ENCODE results near the gene CELF2.

The CELF2 gene

DNA sequence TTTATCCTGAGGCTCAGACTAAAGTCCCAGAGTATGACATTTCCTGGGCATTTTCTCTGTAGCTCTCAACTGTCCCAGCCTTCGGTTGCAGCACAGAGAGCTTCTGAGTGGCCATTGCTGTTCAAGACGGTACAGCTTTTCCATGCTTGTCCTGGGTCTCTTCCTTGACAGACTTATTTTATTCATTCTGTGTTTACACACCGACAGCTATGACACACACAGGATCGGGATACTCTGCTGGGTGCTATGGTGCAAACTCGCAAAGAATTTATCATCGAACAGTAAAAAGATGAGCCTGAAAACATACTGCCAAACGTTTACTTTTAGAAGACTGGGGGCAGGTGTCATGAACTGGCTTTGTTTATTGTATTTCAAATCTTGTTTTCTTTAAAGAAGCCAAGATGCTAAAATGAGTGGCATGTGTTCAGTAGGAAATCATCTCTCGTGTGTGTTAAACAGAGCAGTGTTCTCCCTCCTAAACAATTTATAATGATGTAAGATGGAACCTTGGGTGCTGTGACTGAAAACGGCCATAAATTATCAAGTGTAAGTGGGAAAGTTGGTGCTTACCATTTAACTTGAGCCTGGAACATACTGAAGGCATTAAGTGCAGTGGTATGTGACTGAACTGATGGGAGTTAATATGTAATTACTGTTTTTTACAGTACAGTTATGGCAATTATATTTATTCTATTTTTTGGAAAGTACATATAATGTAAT lies 120.8 kb downstream of the CELF2 start:
- DNase-seq, result no peak

DNA sequence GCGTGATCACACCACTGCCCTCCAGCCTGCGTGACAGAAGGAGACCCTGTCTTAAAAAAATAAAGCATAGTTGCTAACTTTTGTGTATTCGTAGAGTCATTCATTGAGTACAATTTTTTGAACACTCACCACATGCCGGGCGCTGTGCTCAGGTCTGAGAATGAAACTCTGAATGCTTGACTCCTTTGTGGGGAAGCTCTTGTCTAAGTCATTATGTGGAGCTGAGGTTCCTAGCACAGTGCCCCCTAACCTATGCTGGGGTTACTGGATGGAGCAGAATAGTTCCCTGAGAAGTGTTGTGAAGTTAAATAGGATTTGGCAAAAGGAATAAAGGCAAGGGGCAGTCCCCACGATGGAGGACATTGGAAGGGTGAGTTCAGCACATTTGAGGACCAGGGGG lies 123.3 kb downstream of the CELF2 start:
- DNase-seq, result no peak

GRCh38 chr10:11141571-11142091 lies 124.0 kb downstream of the CELF2 start:
- no peak for DNase-seq

DNA sequence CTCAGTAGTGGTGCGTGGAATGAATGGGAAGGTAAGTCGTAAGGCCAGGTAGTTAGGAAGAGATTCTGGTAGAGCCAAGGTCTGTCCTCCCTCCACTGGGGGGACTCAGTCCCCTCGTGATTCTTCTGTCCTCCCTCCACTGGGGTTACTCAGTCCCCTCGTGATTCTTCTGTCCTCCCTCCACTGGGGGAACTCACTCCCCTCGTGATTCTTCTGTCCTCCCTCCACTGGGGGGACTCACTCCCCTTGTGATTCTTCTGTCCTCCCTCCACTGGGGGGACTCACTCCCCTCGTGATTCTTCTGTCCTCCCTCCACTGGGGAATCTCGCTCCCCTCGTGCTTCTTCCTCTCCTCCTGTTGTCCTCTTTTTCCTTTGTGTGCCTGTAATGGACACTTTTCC lies 125.1 kb downstream of the CELF2 start:
- no peak for DNase-seq

DNA sequence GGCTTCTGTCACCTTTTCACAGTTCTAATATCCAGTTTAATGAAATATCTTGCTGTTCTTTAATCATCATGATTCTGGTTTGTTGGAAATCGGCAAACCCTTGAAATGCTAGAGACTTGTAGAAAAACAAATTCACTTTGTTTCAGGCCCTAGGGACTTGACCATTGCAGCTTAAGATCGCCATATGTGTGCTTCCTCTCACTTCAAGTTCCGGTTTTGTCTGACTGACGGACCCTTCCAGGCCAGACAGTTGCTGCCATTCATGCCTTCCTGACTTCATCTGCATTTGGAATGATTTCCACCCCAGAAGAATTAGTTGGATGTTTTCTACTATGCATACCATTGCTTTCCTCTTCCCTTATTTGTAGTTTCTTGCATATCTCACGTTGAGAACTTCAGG lies 125.6 kb downstream of the CELF2 start:
- no peak for DNase-seq

- no peak for DNase-seq
These were observed 127.2 kb downstream of the CELF2 start for GRCh38 chr10:11144626-11145494.

GRCh38 chr10:11145495-11145855 lies 127.8 kb downstream of the CELF2 start:
- peak; percentile 77 for DNase-seq

- peak; percentile 30 for DNase-seq
These were observed 128.9 kb downstream of the CELF2 start for GRCh38 chr10:11146402-11147171.

GRCh38 chr10:11147722-11148121 lies 130.1 kb downstream of the CELF2 start:
- peak; percentile 49 for DNase-seq

DNA sequence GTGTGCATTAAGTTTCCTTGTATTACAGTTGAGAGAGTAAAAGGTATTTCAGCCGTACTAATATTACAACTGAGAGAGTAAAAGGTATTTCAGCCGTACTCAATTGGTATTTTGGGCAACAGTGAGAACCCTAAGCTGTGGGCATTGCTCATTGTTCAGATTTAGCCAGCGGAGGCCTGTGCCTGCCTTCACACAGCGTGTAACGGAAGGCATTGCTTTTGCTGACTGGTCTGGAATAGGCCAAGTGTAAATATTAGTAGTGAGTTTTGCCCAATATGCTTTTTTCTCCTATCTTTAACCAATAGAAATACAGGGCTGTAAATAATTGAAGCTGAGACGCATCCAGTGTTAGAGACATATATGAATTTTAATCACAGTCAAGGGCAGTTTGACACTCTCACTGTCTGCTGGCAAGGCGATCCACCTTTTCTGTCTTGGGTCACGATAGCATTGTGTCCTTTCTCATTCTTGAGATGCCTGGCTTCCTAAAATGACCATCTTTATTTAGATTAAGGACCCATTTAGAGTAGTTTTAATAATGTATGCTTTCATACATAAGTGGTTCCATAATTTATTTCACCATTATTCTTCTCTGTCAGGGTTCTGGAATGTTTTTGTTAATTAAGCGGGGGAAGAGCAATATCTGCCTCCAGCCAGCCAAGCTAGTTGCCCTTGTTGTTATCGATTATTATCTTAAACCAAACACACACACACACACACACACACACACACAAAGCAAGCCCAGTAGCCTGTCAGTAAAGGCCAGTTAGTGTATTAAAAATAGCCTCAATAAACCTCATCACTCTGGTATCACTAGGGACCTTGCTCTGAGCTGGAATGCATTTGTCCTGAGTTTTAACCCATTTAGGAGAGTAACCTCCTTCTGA lies 130.7 kb downstream of the CELF2 start:
- DNase-seq, result no peak

DNA sequence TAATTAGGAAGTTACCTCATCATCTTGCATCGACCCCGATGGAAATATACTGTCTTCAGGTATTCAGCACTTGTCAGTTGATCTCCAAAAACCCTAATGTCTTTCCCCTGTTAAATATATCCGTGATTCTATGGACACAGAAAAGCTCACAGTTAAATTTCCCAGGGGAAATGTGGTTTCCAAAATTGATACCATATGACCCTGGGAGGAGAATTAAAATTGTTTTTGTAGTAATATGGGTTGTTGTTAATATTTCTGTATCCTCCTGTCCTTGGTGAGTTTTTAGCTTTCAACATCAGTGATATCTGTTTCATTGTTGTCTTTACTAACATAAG lies 132.1 kb downstream of the CELF2 start:
- no peak for DNase-seq

GRCh38 chr10:11150231-11150731 lies 132.6 kb downstream of the CELF2 start:
- peak; percentile 42 for DNase-seq

GRCh38 chr10:11150879-11151415 lies 133.3 kb downstream of the CELF2 start:
- no peak for DNase-seq

DNA sequence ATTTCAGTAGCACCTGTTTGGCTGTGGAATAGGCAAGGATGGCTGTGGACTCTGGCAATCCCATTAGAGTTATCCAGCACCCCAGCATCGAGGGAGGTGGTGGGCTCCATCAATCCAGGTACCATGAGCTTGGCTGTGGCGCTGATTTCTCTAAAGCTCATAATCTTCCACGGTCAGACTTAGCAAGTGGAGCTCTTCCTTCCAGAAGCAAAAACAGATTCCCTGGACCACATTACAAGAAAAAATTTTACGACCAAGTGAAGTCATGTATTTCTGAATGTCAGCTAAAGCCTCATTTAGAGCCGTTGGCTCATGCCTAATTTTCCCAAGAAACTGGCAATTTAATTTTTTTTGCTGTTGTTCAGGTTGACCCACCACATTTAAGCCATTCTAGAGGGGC lies 135.1 kb downstream of the CELF2 start:
- no peak for DNase-seq

DNA sequence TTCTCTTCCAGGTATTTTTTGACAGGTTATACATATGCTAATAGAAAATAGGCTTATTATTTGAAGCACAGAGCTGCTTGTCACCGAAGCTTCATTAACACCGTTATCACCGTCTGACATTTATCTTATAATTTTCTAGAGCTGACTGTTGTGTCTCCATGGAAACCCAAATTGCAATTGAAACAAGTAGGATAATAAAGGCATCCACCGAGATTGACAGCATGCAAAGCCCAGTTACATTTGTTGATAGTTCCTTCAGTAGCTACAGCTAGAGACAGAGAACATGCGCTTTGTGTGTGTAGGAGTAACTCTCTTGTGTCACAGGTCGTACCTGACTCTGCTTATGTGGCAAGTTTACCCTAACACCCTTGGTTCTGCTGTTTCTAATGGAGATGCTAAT lies 135.6 kb downstream of the CELF2 start:
- DNase-seq, result no peak

DNA sequence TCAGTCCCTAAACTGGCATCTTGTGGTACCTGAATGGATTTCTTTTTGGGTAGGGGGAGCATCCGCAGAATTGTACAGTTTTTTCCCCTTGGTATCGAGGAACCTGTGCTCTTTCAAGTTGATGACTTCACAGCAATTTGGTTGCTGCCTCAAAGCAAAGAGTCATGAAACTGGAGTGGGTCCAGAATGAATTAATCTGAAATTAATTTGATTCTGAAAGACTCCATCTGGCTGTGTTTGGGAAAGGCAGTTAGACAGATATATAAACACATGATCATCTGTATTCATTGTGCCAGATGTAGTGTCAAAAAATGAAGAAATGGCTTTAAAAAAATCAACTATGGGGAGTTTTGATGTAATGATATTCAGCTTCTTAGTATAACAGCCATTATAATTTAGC lies 136.1 kb downstream of the CELF2 start:
- DNase-seq, result no peak

GRCh38 chr10:11154333-11154732 lies 136.7 kb downstream of the CELF2 start:
- DNase-seq, result no peak

- no peak for DNase-seq
These were observed 137.3 kb downstream of the CELF2 start for GRCh38 chr10:11154849-11155498.

DNA sequence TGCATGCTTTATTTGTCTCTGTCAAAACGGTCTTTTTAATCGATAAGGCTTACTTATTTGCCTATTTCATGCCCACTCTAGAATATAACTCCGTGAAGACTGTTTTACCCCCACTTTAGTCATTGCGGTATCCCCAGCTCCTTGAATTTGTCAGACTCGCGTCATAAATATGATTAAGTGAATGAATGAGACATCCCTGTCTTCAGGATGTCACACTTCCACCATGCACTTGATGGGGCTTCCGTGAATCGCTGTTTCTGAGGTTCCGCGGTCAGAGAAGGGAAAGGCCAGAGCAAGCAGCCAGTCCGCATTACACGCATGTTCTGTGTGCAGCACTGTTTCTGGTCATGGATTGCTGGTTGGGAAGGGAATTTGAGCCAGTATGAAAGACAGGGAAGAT lies 138.8 kb downstream of the CELF2 start:
- DNase-seq, result no peak

- no peak for DNase-seq
These were observed 139.8 kb downstream of the CELF2 start for GRCh38 chr10:11157292-11158076.

GRCh38 chr10:11158080-11158479 lies 140.4 kb downstream of the CELF2 start:
- DNase-seq, result no peak

Measured in activated CD4-positive, alpha-beta T cell treated with anti-CD3 and anti-CD28 coated beads, Interleukin-2, Interleukin-6, amounts not matched to agents 100 ng/mL and 50 ng/mL, durations not matched to agents 16 hours and 8 hours (primary cell).